GM12873 (cell line): ENCODE data around the gene SLC12A3.

Experiments used
- TF ChIP-seq, protein P1 (sequence below): IDR thresholded peaks from 2 replicates; pipeline ENCODE4 v1.5.1; 2012; ENCODE audit warnings: low read depth, mild to moderate bottlenecking, moderate library complexity, low read length, control low read depth; ENCODE audit not compliant: insufficient read depth; ENCODE audit errors: missing control alignments

The SLC12A3 gene

DNA sequence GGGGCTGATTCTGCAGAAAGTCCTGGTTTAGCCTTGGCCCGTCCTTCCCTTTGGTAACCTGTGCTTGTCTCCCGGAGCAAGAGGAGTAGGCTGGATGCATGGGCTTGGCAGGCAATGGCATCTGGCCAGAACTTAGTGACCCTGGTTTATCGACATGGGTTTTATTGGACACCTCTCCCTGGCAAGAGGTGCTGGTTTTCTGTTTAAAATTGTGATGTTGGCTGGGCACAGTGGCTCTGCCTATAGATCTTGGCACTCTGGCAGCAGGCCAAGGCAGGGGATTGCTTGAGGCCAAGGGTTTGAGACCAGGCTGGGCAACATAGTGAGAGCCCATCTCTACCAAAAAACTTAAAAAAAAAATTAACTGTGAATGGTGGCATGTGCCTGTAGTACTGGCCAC is 31.2 kb downstream of the SLC12A3 start:
- TF ChIP-seq, protein P1, sequence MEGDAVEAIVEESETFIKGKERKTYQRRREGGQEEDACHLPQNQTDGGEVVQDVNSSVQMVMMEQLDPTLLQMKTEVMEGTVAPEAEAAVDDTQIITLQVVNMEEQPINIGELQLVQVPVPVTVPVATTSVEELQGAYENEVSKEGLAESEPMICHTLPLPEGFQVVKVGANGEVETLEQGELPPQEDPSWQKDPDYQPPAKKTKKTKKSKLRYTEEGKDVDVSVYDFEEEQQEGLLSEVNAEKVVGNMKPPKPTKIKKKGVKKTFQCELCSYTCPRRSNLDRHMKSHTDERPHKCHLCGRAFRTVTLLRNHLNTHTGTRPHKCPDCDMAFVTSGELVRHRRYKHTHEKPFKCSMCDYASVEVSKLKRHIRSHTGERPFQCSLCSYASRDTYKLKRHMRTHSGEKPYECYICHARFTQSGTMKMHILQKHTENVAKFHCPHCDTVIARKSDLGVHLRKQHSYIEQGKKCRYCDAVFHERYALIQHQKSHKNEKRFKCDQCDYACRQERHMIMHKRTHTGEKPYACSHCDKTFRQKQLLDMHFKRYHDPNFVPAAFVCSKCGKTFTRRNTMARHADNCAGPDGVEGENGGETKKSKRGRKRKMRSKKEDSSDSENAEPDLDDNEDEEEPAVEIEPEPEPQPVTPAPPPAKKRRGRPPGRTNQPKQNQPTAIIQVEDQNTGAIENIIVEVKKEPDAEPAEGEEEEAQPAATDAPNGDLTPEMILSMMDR = no peak

DNA sequence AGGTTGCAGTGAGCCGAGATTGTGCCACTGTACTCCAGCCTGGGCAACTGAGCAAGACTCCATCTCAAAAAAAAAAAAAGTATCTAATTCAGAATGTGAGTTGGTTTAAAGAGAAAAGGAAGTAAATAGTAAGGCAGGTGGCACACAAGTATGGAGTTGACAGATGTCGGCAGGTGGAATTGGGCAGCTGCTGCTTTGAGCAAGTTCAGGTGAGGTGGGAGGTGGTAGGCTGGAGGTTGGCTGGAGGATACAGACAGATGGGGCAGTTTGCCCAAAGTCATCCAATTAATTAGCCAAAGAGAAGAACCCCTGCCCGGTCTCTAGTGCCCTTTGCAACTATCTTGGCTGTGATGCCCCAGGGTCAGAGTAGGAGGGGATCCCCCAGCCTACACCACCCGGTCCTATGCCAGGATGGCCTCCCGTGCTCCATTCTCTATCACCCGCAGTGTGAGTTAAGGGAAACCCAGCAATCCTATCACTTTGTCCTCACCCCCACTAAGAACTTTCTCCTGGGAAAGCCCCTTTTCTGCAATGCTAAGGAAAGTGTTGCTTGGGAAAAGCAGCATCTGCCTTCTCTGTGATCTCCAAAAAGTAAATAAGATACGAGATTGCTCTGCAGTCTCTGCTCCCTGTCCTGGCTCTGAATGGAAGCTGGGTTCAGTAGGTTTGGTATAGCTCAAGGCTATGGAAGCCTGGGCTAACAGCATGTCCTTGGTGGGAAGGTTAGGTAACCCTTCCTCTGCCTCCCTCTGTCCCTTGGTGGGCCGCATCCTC is 32.2 kb downstream of the SLC12A3 start:
- TF ChIP-seq, protein P1 = no peak

DNA sequence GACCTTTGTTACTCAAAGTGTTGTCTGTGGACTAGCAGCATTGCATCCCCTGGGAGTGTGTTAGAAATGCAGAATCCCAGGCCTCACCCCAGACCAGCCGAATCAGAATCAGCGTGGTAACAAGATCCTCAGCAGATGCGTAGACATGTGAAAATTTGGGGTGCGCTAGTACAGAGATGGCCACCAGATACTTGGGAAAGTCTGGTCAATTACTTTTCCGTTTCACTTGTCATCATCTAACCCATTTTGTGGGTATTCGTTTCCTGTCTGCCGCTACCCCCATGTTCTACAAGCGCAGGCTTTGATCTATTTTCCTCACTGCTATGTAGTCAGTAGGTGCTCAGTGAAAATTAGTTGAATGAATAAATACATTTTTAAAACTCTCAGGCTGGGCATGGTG is 33.8 kb downstream of the SLC12A3 start:
- TF ChIP-seq, protein P1 = no peak

DNA sequence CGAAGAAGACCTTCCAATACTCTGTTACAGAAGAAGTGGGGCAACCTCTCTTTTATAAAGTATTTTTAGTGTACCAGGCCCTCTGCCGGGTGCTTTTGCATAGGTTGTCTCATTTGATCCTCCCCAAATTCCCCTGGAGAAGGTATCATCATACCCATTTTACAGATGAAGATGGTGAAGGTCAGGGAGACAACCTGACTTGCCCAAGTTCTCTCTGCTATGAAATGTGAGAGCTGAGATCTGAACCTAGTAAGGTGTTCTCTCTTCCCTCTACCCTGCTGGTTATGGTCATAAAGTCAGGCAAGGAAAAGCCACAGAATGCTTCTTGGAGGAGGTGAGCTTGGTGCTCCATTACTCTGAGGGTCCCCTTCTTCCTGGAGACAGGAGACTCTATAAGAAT is 38.9 kb downstream of the SLC12A3 start:
- TF ChIP-seq, protein P1 = no peak

DNA sequence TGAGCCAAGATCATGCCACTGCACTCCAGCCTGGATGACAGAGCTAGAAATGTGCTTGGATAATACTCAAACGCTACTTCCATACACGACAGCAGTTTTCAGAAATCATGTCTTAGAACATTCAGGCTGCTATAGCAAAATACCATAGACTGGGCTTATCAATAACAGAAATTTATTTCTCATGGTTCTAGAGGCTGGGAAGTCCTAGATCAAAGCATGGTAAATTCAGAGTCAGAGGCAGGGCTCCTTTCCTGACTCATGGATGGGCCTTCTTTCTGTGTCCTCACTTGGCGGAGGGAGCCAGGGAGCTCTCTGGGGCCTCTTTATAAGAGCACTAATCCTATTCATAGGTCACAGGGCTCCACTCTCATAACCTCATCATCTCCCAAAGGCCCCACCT is 42.4 kb downstream of the SLC12A3 start:
- TF ChIP-seq, protein P1 = no peak

DNA sequence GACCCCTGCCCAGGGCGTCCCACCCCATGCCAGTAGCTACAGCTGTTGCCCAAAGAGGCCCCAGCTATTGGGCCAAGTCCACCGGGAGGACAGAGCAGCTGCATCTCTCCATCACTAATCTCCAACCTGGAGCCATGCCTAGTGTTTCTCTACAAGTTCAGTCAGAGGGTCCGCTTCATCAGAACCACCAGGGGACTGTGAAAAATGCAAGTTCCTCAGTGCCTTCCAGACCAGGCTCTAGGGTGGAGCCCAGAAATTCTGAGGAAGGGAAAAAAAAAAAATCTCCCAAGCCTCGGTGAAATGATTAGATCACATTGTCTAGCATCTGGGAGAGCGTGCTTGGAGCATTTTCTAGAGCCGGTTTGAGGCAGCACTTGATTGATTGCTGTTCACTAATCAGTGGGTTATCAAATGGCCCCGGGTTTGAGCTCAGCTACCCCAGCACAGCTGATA is 44.5 kb downstream of the SLC12A3 start:
- TF ChIP-seq, protein P1 = no peak

DNA sequence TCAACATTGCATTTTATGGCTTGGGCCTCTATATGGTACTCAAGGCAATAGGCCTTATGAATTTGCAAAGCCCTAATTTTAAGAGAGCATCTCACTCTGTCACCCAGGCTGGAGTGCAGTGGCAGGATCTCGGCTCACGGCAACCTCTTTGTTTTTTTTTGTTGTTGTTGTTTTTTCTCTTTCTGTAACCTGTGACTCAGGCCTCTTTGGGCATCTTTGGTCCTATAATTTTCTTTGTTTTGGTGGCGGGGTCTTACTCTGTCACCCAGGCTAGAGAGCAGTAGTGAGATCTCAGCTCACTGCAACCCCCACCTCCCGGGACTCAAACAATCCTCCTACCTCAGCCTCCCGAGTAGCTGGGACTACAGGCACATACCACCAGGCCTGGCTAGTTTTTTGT is 45.1 kb downstream of the SLC12A3 start:
- TF ChIP-seq, protein P1 = no peak
